ENCODE data around the gene ERC1. TPM values are rescaled to one million over a fixed set of nuclear protein-coding genes. Genes with fewer than 3 reads are reported as not detected.
"Not testable (repeated sequence)": the region's sequence is repeated elsewhere in the genome, so short reads cannot be mapped to it uniquely, and the experiment has no call there.

Gene ERC1
- total and polyA plus RNA-seq, 7 donors: 5.4 to 97.8 (median 34.6) TPM

GRCh38 chr12:1093166-1093751 is 102.2 kb downstream of the ERC1 start:
- Histone ChIP-seq H3K27me3 (no peaks in the 10 kb centered on the region), H3K4me3 (no peak overlapping the region), H3K4me1 (peaks cover 0 to 20% (median 9%) of the 10 kb centered on the region in 4 donors), H3K36me3 (no peaks in the 10 kb centered on the region), H3K27ac (no peak overlapping the region), H3K9me3 (no peaks in the 10 kb centered on the region)
- intact Hi-C loops (cut with DNase I): loop anchor here (5.0 to 10.0 kb wide), 4 partner anchors 106 to 528 kb away; no protein-coding TSS in a partner anchor
- TF ChIP-seq POLR2A (IDR thresholded peaks at IDR 0.05) (no peak), EP300 (IDR thresholded peaks at IDR 0.05) (no peak), POLR2AphosphoS5 (IDR thresholded peaks at IDR 0.05) (no peak)
- TF ChIP-seq, protein P1, sequence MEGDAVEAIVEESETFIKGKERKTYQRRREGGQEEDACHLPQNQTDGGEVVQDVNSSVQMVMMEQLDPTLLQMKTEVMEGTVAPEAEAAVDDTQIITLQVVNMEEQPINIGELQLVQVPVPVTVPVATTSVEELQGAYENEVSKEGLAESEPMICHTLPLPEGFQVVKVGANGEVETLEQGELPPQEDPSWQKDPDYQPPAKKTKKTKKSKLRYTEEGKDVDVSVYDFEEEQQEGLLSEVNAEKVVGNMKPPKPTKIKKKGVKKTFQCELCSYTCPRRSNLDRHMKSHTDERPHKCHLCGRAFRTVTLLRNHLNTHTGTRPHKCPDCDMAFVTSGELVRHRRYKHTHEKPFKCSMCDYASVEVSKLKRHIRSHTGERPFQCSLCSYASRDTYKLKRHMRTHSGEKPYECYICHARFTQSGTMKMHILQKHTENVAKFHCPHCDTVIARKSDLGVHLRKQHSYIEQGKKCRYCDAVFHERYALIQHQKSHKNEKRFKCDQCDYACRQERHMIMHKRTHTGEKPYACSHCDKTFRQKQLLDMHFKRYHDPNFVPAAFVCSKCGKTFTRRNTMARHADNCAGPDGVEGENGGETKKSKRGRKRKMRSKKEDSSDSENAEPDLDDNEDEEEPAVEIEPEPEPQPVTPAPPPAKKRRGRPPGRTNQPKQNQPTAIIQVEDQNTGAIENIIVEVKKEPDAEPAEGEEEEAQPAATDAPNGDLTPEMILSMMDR (IDR thresholded peaks at IDR 0.05): peak; percentile 46 to 70 (median 62)
- 45 to 47% methylated on average over 6 of the region's 6 CpGs for WGBS, 2 donors
- DNase-seq: no peak

DNA sequence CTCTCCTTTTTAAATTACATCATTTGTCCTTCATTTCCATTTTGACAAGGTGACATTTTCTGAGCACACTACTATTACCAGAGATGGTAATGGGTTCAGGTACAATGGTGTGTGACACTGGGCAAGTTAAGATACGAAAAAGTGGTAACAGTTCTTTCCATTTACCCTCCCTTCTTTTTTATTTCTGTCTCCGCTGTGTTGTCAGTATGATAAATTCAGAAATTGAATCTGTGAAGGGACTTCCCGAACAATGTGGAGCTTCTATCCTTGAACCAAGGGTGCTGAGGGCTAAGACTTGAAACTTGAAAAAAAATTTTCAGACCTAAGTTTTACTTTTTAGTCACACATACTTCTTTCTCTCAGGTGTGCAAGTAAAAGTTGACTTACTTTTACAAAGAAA is 103.7 kb downstream of the ERC1 start:
- H3K9me3 ChIP-seq: no peaks in the 10 kb centered on the region
- H3K4me1 ChIP-seq: peaks cover 0 to 28% (median 9%) of the 10 kb centered on the region in 4 donors
- no peak overlapping the region for H3K27ac ChIP-seq
- DNase-seq: no peak
- no peak for TF ChIP-seq POLR2AphosphoS5 (IDR thresholded peaks at IDR 0.05)
- no peak for TF ChIP-seq POLR2A (IDR thresholded peaks at IDR 0.05)
- TF ChIP-seq, protein P1 (IDR thresholded peaks at IDR 0.05): no peak
- TF ChIP-seq EP300 (IDR thresholded peaks at IDR 0.05): no peak
- WGBS, 2 donors: 91 to 96% methylated on average over 3 of the region's 3 CpGs
- no peaks in the 10 kb centered on the region for H3K36me3 ChIP-seq
- no peak overlapping the region for H3K4me3 ChIP-seq
- intact Hi-C loops (cut with DNase I): loop anchor here (5.0 to 10.0 kb wide), 4 partner anchors 107 to 530 kb away; no protein-coding TSS in a partner anchor
- H3K27me3 ChIP-seq: no peaks in the 10 kb centered on the region

- Histone ChIP-seq H3K4me1 (peaks cover 0 to 19% (median 2%) of the 10 kb centered on the region in 4 donors), H3K9me3 (no peaks in the 10 kb centered on the region), H3K27ac (no peak overlapping the region), H3K4me3 (no peak overlapping the region), H3K27me3 (no peaks in the 10 kb centered on the region), H3K36me3 (no peaks in the 10 kb centered on the region)
- DNase-seq: no peak
- intact Hi-C loops (cut with DNase I): loop anchor here (10.0 kb wide), 2 partner anchors 144 to 534 kb away; no protein-coding TSS in a partner anchor
- 14 to 67% methylated on average over 2 of the region's 2 CpGs for WGBS, 2 donors
- TF ChIP-seq, protein P1 (IDR thresholded peaks at IDR 0.05): no peak
- TF ChIP-seq EP300 (IDR thresholded peaks at IDR 0.05) (no peak), POLR2A (IDR thresholded peaks at IDR 0.05) (no peak), POLR2AphosphoS5 (IDR thresholded peaks at IDR 0.05) (no peak)
Observed at GRCh38 chr12:1099158-1099557, 108.1 kb downstream of the ERC1 start.

DNA sequence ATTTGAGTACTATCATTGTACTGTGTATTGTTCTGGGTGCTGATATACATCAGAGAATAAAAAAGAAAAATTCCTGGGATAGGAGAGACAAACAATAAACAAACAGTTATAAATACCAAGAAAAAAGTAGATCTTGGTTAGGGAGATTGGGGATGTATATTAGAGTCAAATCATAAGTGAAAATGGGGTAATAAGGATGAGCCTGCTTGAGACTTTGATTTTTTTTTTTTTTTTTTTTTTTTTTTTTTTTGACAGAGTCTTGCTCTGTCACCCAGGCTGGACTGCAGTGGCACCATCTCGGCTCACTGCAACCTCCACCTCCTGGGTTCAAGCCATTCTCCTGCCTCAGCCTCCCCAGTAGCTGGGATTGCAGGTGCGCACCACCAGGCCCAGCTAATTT is 108.6 kb downstream of the ERC1 start:
- DNase-seq, H3K36me3 ChIP-seq, H3K27me3 ChIP-seq, H3K27ac ChIP-seq, H3K9me3 ChIP-seq, H3K4me3 ChIP-seq: not testable (repeated sequence)
- H3K4me1 ChIP-seq: peaks cover 0 to 19% (median 2%) of the 10 kb centered on the region in 4 donors
- 74 to 93% methylated on average over 2 of the region's 2 CpGs for WGBS, 2 donors
- intact Hi-C loops (cut with DNase I): loop anchor here (10.0 kb wide), 2 partner anchors 145 to 535 kb away; no protein-coding TSS in a partner anchor

GRCh38 chr12:1102115-1102514 is 111.1 kb downstream of the ERC1 start:
- H3K27me3 ChIP-seq: no peaks in the 10 kb centered on the region
- TF ChIP-seq EP300 (IDR thresholded peaks at IDR 0.05) (no peak), POLR2A (IDR thresholded peaks at IDR 0.05) (no peak), POLR2AphosphoS5 (IDR thresholded peaks at IDR 0.05) (no peak)
- TF ChIP-seq, protein P1 (IDR thresholded peaks at IDR 0.05): no peak
- DNase-seq: no peak
- H3K36me3 ChIP-seq: peaks cover 0 to 3% (median 0%) of the 10 kb centered on the region in 4 donors
- no peaks in the 10 kb centered on the region for H3K9me3 ChIP-seq
- H3K4me1 ChIP-seq: peaks cover 0 to 17% (median 2%) of the 10 kb centered on the region in 4 donors
- intact Hi-C loops (cut with DNase I): no loop called here
- H3K27ac ChIP-seq: no peak overlapping the region
- WGBS, 2 donors: 70 to 79% methylated on average over 2 of the region's 2 CpGs
- no peak overlapping the region for H3K4me3 ChIP-seq
